Hepatocyte (in vitro differentiated cells): ENCODE measurements around the gene NOD1.

Experiments
- CTCF ChIP-seq: fragments of 200-600 bp; sonication (generic); IDR thresholded peaks from 2 replicates; pipeline ENCODE4 v1.5.1; 2016; ENCODE audit warnings: antibody characterized with exemption, mild to moderate bottlenecking; ENCODE audit not compliant: poor library complexity
- EZH2 ChIP-seq: fragments of 200-600 bp; sonication (generic); IDR thresholded peaks from 2 replicates; pipeline ENCODE4 v1.6.1; 2016; ENCODE audit warnings: antibody characterized with exemption, mild to moderate bottlenecking, borderline replicate concordance
- EZH2phosphoT487 ChIP-seq: fragments of 200-600 bp; sonication (generic); IDR thresholded peaks from one replicate; pipeline ENCODE4 v1.6.1; 2018; ENCODE audit warnings: antibody characterized with exemption, mild to moderate bottlenecking, low read depth, moderate library complexity; ENCODE audit not compliant: unreplicated experiment, severe bottlenecking

DNA sequence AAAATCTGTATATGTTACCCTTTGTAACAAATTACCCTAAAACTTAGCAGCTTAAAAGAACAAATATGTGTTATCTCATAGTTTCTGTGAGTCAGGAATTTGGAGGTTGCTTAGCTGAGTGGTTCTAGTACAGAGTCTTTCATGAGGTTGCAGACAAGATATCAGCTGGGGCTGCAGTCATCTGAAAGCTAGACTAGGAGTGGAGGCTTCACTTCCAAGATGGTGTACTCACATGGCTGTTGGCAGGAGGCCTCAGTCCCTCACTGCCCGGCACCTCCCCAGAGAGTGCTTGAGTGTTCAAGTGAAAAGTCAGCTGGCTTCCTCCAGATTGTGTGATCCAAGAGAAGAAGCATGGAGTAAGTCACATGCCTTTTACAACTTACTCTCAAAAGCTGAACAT lies 42.9 kb upstream of the NOD1 start:
- no peak for TF ChIP-seq CTCF
- TF ChIP-seq EZH2phosphoT487: no peak
- no peak for TF ChIP-seq EZH2
